Adrenal gland (tissue), 12 donors: Measurements from ENCODE around the gene MFAP2. TPM values are rescaled to one million over a fixed set of nuclear protein-coding genes. Genes with fewer than 3 reads are reported as not detected.
"Not testable (repeated sequence)": the region's sequence is repeated elsewhere in the genome, so short reads cannot be mapped to it uniquely, and the experiment has no call there.

Experiments used
- DNase-seq, 7 donors: peaks; one replicate each; pipeline ENCODE4 v3.0.0-alpha.2; 2019 to 2020
- H3K27ac ChIP-seq, 5 donors: fragments of 200-600 bp; sonication (generic) in 4 of 5; 1 replicate in 3 of 5; 2 replicates in 2 of 5; pipeline versions ENCODE4 v1.5.1 to v1.8.0; 2016 to 2020; ENCODE audit warnings: mild to moderate bottlenecking in 1 of 5
- H3K27me3 ChIP-seq: fragments of 200-600 bp; 2 replicates; pipeline ENCODE4 v1.8.0; 2021
- H3K36me3 ChIP-seq, 2 donors: fragments of 200-600 bp; replicated peaks in 1 of 2; 1 replicate in 1 of 2; 2 replicates in 1 of 2; pipeline versions ENCODE4 v1.5.1 to v1.8.0; 2018 to 2022
- H3K4me1 ChIP-seq, 2 donors: fragments of 200-600 bp; replicated peaks in 1 of 2; 1 replicate in 1 of 2; 2 replicates in 1 of 2; pipeline versions ENCODE4 v1.5.1 to v1.8.0; 2018 to 2021
- H3K4me3 ChIP-seq, 4 donors: fragments of 200-600 bp; sonication (generic) in 3 of 4; one replicate each; pipeline ENCODE4 v1.5.1; 2016 to 2018
- H3K9me3 ChIP-seq, 3 donors: fragments of 200-600 bp; sonication (generic) in 1 of 3; replicated peaks in 1 of 3; 1 replicate in 2 of 3; 2 replicates in 1 of 3; pipeline versions ENCODE4 v1.5.1 to v1.8.0; 2016 to 2021
- POLR2A ChIP-seq, 2 donors: fragments of 450-650 bp; IDR thresholded peaks; one replicate each; pipeline ENCODE4 v1.6.1; 2017; ENCODE audit warnings: antibody characterized with exemption in 2 of 2, mild to moderate bottlenecking in 2 of 2, moderate library complexity in 1 of 2
- WGBS, 4 donors: extraction: QIAGEN DNeasy Blood & Tissue Kit in 2 of 4; methylation state at CpG; one replicate each; pipeline versions ENCODE4 v1.1.5 to v1.1.7; 2013 to 2017; 5-methylcytosine and 5-hydroxymethylcytosine counted together
- intact Hi-C, 2 donors: fragments of 100-400 bp; cut with DNase I; formaldehyde crosslinking; loops; one replicate each; pipeline versions ENCODE4 v1.14.1 to v1.15.0; 2022 to 2023
- polyA plus RNA-seq, 3 donors: library from polyadenylated mRNA; stranded (reverse); fragments of 200-250 nt in 2 of 3; fragments of 350-450 nt in 1 of 3; fragmentation: Illumina TruSeq in 1 of 3; extraction: RNeasy Lipid Tissue Mini Kit (QIAGEN cat#74804) in 1 of 3; gene quantifications; one replicate each; pipeline ENCODE4 v1.2.3, GENCODE V29; 2013 to 2014
- total RNA-seq, 9 donors: library from RNA; depleted of rRNA in 4 of 9; stranded (reverse); fragments of >200 nt in 4 of 9; fragments of 120-200 nt in 1 of 9; fragmentation: NEBNext Ultra II Directional in 1 of 9; extraction: Animal tissue kit (Norgen Biotek cat#: 25700) in 1 of 9; gene quantifications; one replicate each; pipeline versions ENCODE4 v1.1.0 to v1.2.4, GENCODE V29; 2013 to 2023
- TF ChIP-seq, protein P1 (sequence below), 6 experiments: fragments of 450-650 bp in 4 of 6; fragments of 200-600 bp in 2 of 6; sonication (generic) in 1 of 6; IDR thresholded peaks; 1 replicate in 5 of 6; 2 replicates in 1 of 6; pipeline versions ENCODE4 v1.5.1 to v1.8.0; 2016 to 2021; ENCODE audit warnings: antibody characterized with exemption in 6 of 6, mild to moderate bottlenecking in 2 of 6, moderate library complexity in 1 of 6
- donor health status: healthy with polysubstance abuse.
- donor health status: Bipolar disorder and iron deficiency.
- donor health status: DM: yes; HTN: yes; CAD: no.
- donor health status: DM: no; HTN: no; CAD: no.
- donor health status: DM: no; HTN: no; CAD: no.
- donor health status: DM: yes; HTN: yes; CAD: no.

Gene MFAP2
- total and polyA plus RNA-seq, 12 donors, result 0.79 to 17.7 (median 4.5) TPM

DNA sequence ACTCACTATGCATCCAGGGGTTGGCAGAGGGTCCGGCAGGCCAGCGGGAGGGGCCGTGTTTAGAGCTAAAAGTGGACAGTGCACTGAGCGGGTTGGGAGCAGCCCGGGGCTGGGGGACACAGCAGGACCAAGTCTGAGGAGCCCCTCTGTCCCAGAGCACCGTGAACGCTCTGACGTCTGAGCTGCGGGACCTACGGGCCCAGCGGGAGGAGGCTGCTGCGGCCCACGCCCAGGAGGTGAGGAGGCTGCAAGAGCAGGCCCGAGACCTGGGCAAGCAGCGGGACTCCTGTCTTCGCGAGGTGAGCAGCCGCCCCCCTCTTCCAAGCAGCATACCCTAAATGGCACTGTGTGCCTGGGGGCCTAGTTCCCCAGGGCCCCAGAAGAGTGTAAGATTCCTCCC, 25.8 kb downstream of the MFAP2 start:
- no peaks in the 10 kb centered on the region for H3K9me3 ChIP-seq
- no peak overlapping the region for H3K27ac ChIP-seq
- intact Hi-C loops, result no loop called here
- H3K4me1 ChIP-seq, result no peaks in the 10 kb centered on the region
- H3K4me3 ChIP-seq, result no peak overlapping the region
- no peaks in the 10 kb centered on the region for H3K27me3 ChIP-seq
- H3K36me3 ChIP-seq, result peaks cover 0 to 20% of the 10 kb centered on the region in 2 donors
- DNase-seq, result no peak
- TF ChIP-seq, protein P1, sequence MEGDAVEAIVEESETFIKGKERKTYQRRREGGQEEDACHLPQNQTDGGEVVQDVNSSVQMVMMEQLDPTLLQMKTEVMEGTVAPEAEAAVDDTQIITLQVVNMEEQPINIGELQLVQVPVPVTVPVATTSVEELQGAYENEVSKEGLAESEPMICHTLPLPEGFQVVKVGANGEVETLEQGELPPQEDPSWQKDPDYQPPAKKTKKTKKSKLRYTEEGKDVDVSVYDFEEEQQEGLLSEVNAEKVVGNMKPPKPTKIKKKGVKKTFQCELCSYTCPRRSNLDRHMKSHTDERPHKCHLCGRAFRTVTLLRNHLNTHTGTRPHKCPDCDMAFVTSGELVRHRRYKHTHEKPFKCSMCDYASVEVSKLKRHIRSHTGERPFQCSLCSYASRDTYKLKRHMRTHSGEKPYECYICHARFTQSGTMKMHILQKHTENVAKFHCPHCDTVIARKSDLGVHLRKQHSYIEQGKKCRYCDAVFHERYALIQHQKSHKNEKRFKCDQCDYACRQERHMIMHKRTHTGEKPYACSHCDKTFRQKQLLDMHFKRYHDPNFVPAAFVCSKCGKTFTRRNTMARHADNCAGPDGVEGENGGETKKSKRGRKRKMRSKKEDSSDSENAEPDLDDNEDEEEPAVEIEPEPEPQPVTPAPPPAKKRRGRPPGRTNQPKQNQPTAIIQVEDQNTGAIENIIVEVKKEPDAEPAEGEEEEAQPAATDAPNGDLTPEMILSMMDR (IDR thresholded peaks at IDR 0.05), result no peak
- no peak for TF ChIP-seq POLR2A (IDR thresholded peaks at IDR 0.05)
- 95 to 96% (median 95%) methylated on average over 4 to 18 of the region's 18 CpGs for WGBS, 4 donors

DNA sequence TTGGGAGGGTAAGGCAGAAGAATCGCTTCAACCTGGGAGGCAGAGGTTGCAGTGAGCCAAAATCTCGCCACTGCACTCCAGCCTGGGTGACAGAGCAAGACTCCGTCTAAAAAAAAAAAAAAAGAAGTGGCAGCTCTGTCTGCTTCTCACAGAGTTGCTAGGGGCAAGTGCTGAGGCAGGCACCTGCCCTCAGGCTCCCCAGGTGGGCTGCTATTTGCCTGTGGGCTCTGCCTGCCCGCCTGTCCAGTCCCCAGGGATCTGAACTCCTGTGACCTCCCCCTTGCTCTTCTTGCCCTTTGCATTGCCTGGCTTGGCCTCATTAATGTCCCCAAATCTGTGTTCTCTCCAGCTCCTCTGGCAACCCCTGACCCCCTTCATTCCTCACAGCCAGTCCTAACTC, 28.0 kb downstream of the MFAP2 start:
- H3K4me3 ChIP-seq, H3K27me3 ChIP-seq, DNase-seq, H3K9me3 ChIP-seq, H3K4me1 ChIP-seq, intact Hi-C loops, H3K27ac ChIP-seq: not testable (repeated sequence)
- WGBS, 4 donors, result 74 to 98% (median 86%) methylated on average over 4 of the region's 4 CpGs
- H3K36me3 ChIP-seq, result peaks cover 0 to 20% of the 10 kb centered on the region in 2 donors

DNA sequence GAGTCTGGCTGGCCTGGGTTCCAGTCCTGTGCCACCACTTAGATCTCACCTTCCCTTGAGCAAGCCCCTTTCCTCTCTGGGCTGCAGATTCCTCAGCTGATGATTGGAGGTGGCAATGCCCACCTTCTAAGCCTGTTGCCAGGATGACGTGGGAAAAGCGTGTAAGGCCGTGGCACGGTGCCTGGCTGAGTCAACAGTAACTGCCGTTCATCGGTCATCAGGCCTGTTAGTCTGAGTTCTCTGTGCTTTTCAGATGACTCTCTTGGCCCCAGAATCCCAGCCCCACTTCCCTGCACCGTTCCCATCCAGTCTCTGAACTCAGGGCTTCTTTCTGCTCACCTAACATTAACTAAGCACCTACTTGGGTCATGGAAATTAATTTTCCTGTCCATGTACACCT, 31.4 kb downstream of the MFAP2 start:
- H3K4me3 ChIP-seq, H3K9me3 ChIP-seq, H3K36me3 ChIP-seq, intact Hi-C loops, H3K27me3 ChIP-seq, H3K4me1 ChIP-seq: not testable (repeated sequence)
- peak; percentile 74 to 88 (median 83) for DNase-seq
- WGBS, 4 donors, result 14 to 43% (median 35%) methylated on average over 7 of the region's 7 CpGs
- peak overlapping the region in 2 of 5 donors; percentile 3 to 56 for H3K27ac ChIP-seq

DNA sequence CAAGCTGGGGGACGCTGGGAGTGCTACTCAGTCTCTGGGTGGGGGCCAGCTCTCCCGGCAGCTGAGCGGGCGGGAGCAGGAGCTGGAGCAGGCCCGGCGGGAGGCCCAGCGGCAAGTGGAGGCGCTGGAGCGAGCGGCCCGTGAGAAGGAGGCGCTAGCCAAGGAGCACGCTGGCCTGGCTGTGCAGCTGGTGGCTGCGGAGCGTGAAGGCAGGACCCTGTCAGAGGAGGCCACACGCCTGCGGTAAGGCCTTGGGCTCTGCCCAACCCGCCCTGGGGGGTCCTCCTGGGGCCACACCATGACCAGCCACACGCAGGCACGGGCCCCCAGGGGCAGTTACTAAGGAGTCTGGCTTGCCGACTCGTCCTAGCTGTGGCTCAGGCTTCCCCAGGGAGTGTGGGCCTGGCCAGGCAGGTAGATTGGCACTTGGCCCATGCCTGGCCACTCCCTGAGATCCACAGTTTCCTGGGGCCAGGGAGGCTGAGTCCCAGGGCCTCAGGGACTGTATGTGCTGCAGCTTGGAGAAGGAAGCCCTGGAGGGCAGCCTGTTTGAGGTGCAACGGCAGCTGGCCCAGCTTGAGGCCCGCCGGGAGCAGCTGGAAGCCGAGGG, 32.0 kb downstream of the MFAP2 start:
- H3K36me3 ChIP-seq, intact Hi-C loops: not testable (repeated sequence)
- 89 to 94% (median 94%) methylated on average over 19 to 26 of the region's 26 CpGs for WGBS, 4 donors

DNA sequence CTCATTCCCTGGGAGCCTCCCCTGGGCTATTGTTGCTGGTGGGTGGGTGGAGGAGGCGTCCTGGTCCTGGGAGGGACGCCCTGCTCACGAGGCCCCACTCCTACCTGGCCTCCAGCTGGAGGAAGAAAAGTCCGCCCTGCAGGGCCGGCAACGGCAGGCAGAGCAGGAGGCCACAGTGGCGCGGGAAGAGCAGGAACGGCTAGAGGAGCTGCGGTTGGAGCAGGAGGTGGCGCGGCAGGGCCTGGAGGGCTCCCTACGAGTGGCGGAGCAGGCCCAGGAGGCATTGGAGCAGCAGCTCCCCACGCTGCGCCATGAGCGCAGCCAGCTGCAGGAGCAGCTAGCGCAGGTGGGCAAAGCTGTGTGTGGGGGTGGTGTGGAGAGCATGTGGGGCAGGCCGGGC, 33.8 kb downstream of the MFAP2 start:
- TF ChIP-seq POLR2A (IDR thresholded peaks at IDR 0.05), result no peak
- TF ChIP-seq, protein P1 (IDR thresholded peaks at IDR 0.05), result no peak
- 90 to 93% (median 92%) methylated on average over 18 to 19 of the region's 19 CpGs for WGBS, 4 donors
- Histone ChIP-seq H3K27me3 (no peaks in the 10 kb centered on the region), H3K36me3 (peaks cover 0 to 6% of the 10 kb centered on the region in 2 donors), H3K4me1 (no peaks in the 10 kb centered on the region), H3K27ac (no peak overlapping the region), H3K4me3 (no peak overlapping the region), H3K9me3 (no peaks in the 10 kb centered on the region)
- DNase-seq, result no peak
- intact Hi-C loops, result loop anchor here in 1 of 2 donors (2.0 kb wide), 1 partner anchor 324 kb away; no protein-coding TSS in a partner anchor

More for the DNA sequence above, 32.0 kb downstream of the MFAP2 start:
- not testable (repeated sequence) for H3K4me3 ChIP-seq, DNase-seq, H3K27me3 ChIP-seq, H3K9me3 ChIP-seq, H3K4me1 ChIP-seq
- H3K27ac ChIP-seq, result peak overlapping the region in 1 of 5 donors; percentile 56

DNA sequence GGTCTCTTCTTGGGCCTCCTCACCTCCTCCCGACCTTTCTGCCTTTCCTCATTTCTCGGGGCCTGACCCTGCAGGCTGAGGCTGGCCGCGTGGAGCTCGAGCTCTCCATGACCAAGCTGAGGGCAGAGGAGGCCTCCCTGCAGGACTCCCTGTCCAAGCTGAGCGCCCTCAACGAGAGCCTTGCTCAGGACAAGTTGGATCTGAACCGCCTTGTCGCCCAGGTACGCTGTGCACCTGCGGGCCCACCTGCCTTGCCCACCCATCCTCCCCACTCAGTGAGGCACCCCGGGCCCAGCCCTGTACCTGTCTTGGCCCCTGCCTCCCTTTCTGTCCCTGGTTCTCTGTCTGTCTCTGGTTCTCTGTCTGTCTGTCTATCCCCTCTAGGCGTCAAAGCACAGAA, 34.2 kb downstream of the MFAP2 start:
- H3K9me3 ChIP-seq, H3K36me3 ChIP-seq, H3K4me1 ChIP-seq, DNase-seq, H3K27ac ChIP-seq, H3K4me3 ChIP-seq, H3K27me3 ChIP-seq: not testable (repeated sequence)
- WGBS, 4 donors, result 88 to 94% (median 90%) methylated on average over 9 to 13 of the region's 13 CpGs
- intact Hi-C loops, result loop anchor here in 1 of 2 donors (2.0 kb wide), 1 partner anchor 323 kb away; no protein-coding TSS in a partner anchor

DNA sequence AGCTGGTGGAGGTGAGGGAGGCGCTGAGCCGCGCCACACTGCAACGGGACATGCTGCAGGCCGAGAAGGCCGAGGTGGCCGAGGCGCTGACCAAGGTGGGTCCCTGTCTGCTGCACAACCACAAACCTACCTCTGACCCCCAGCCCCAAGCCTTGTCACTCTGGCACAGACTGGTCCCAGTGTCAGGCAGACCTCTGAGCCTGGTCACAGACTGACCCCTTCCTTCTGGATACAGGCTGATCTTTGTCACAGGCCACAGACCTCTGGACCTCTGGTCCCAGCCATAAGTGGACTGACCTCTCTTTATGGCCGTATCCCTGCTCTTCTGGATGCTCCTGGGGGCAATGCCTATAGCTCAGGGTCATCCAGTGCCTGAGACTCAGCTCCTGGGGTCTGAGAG, 34.9 kb downstream of the MFAP2 start:
- H3K9me3 ChIP-seq, H3K36me3 ChIP-seq, DNase-seq, H3K27me3 ChIP-seq, H3K4me1 ChIP-seq, H3K27ac ChIP-seq, H3K4me3 ChIP-seq, intact Hi-C loops: not testable (repeated sequence)
- WGBS, 4 donors, result 90 to 100% (median 96%) methylated on average over 1 to 9 of the region's 9 CpGs
